ENCODE measurements around the gene HAND1.
A peak's percentile ranks its signal among the peaks of the same experiment; 100 is the strongest.

Gene HAND1

GRCh38 chr5:154451957-154452356 lies 26.1 kb downstream of the HAND1 start:
- DNase-seq = no peak

GRCh38 chr5:154449786-154450185 lies 28.2 kb downstream of the HAND1 start:
- DNase-seq = no peak

GRCh38 chr5:154447089-154447725 lies 30.8 kb downstream of the HAND1 start:
- DNase-seq = no peak

GRCh38 chr5:154446195-154447088 lies 31.6 kb downstream of the HAND1 start:
- DNase-seq = peak; percentile 29

- DNase-seq = peak; percentile 92
These were observed 32.4 kb downstream of the HAND1 start, which contains the start of gene SAP30L for GRCh38 chr5:154445422-154446194. Gene SAP30L (plus strand): TSS chr5:154445997. CDS start chr5:154446605, 608 bp downstream.

GRCh38 chr5:154444556-154445421 lies 33.2 kb downstream of the HAND1 start:
- peak; percentile 8 for DNase-seq

- DNase-seq = no peak
These were observed 35.2 kb downstream of the HAND1 start for GRCh38 chr5:154442801-154443200.

GRCh38 chr5:154440540-154440939 lies 37.5 kb downstream of the HAND1 start:
- DNase-seq = no peak

GRCh38 chr5:154437281-154437965 lies 40.6 kb downstream of the HAND1 start:
- DNase-seq = no peak

GRCh38 chr5:154435226-154435625 lies 42.8 kb downstream of the HAND1 start:
- no peak for DNase-seq

GRCh38 chr5:154430961-154431630 lies 46.9 kb downstream of the HAND1 start:
- DNase-seq = no peak

- no peak for DNase-seq
These were observed 47.6 kb downstream of the HAND1 start for GRCh38 chr5:154430466-154430865.

GRCh38 chr5:154429341-154429740 lies 48.7 kb downstream of the HAND1 start:
- DNase-seq = no peak

GRCh38 chr5:154428208-154428607 lies 49.8 kb downstream of the HAND1 start:
- DNase-seq = no peak
